NCI-H524 (cell line): Measurements from ENCODE around the gene GUF1.

Experiments used
- DNase-seq, 2 experiments: peaks; one replicate each; lab custom pipeline; 2025; lab: John Stamatoyannopoulos, UW

GUF1 gene

GRCh38 chr4:44678094-44679041 lies at the start of gene GUF1:
Gene GUF1, plus strand, starts transcription at chr4:44678420. Its CDS starts 203 bp downstream, at chr4:44678623.
- peak; percentile 79 to 87 for DNase-seq

- DNase-seq, result peak; percentile 30 to 75
Measured at GRCh38 chr4:44629280-44629866, 48.8 kb upstream of the GUF1 start.

GRCh38 chr4:44632089-44632488 lies 46.1 kb upstream of the GUF1 start:
- peak in 1 of 2 experiments; percentile 17 for DNase-seq

GRCh38 chr4:44632733-44633132 lies 45.5 kb upstream of the GUF1 start:
- peak in 1 of 2 experiments; percentile 2 for DNase-seq

- DNase-seq, result peak in 1 of 2 experiments; percentile 6
Measured at GRCh38 chr4:44638091-44638490, 40.1 kb upstream of the GUF1 start.

- no peak for DNase-seq
Measured at GRCh38 chr4:44646151-44646550, 32.1 kb upstream of the GUF1 start.

GRCh38 chr4:44651425-44651824 lies 26.8 kb upstream of the GUF1 start, which contains the start of gene YIPF7:
Gene YIPF7, minus strand, starts transcription at chr4:44651625. Its CDS starts 1,525 bp downstream, at chr4:44650100.
- DNase-seq, result no peak

GRCh38 chr4:44652002-44652401 lies 26.2 kb upstream of the GUF1 start:
- no peak for DNase-seq

- DNase-seq, result no peak
Measured at GRCh38 chr4:44660396-44660795, 17.8 kb upstream of the GUF1 start.

GRCh38 chr4:44661940-44662622 lies 16.1 kb upstream of the GUF1 start:
- DNase-seq, result no peak

- DNase-seq, result no peak
Measured at GRCh38 chr4:44662623-44663005, 15.6 kb upstream of the GUF1 start.

GRCh38 chr4:44663539-44664263 lies 14.5 kb upstream of the GUF1 start:
- no peak for DNase-seq

GRCh38 chr4:44668526-44668925 lies 9.7 kb upstream of the GUF1 start:
- DNase-seq, result no peak

- DNase-seq, result no peak
Measured at GRCh38 chr4:44670506-44671199, 7.6 kb upstream of the GUF1 start.

GRCh38 chr4:44671636-44672035 lies 6.6 kb upstream of the GUF1 start:
- DNase-seq, result no peak

GRCh38 chr4:44674471-44674870 lies 3.7 kb upstream of the GUF1 start:
- no peak for DNase-seq

GRCh38 chr4:44675366-44675765 lies 2.9 kb upstream of the GUF1 start:
- DNase-seq, result no peak

- no peak for DNase-seq
Measured at GRCh38 chr4:44679060-44679459, 840 bp downstream of the GUF1 start.

GRCh38 chr4:44684648-44685047 lies 6.4 kb downstream of the GUF1 start:
- no peak for DNase-seq

- no peak for DNase-seq
Measured at GRCh38 chr4:44700427-44700826, 22.2 kb downstream of the GUF1 start.

GRCh38 chr4:44701037-44701436 lies 22.8 kb downstream of the GUF1 start:
- DNase-seq, result no peak
